ENCODE data around the gene ZSCAN21.

Gene ZSCAN21

DNA sequence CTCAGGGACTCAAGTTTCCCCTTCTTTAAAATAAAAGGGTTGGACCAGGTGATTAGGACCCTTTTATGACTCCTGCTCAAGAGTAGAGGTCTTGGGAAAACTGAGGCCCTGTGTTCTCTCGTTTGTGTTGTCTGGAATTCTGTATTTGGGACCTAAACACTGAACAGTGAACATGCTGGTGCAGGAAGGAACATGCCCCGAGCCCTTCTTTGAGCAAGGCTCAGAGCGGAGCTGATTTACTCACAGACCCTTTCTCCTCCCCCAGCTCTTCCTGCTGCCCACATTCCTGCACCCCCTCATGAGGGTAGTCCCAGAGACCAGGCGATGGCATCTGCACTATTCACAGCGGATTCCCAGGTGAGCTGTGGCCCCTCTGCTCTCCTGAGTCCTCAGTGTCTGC, 20.0 kb upstream of the ZSCAN21 start:
- DNase-seq: no peak

DNA sequence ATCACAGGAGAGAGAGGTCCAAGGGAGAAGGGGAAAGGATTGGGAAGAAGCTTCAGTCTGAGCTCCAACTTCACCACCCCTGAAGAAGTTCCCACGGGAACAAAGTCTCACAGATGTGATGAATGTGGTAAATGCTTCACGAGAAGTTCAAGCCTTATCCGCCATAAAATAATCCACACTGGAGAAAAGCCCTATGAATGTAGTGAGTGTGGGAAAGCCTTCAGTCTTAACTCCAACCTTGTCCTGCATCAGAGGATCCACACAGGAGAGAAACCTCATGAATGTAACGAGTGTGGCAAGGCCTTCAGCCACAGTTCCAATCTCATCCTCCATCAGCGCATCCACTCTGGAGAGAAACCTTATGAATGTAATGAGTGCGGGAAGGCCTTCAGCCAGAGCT, 16.0 kb upstream of the ZSCAN21 start:
- no peak for DNase-seq

DNA sequence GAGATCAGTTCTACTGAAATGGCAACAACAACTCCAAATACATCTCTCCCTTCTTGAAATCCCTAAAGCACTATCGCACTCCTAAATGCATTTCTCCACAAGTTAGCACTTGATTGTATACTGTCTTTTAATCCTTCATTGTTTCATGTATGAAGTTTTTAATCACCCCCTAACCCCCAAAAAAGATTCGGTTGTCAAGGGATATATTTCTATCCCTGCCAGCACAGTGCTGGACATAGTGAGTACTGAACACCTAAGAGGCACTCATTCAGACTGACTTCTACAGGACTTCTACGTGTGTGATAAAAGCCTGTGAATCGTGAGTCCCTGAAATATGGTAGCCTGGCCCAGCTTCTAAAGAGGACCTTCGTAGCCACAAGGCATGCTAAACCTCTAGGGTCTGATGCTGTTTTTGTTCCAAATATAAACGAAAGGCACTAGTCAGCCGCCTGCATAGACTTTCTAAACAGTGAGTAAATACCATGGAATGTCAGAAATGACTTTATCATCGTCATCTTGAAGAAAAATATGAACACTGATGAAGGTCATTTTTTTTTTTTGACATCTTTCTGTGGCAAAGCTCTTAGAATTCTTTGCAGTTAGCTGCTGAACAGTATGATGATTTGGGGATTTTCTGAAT, 14.6 kb upstream of the ZSCAN21 start:
- DNase-seq: no peak

DNA sequence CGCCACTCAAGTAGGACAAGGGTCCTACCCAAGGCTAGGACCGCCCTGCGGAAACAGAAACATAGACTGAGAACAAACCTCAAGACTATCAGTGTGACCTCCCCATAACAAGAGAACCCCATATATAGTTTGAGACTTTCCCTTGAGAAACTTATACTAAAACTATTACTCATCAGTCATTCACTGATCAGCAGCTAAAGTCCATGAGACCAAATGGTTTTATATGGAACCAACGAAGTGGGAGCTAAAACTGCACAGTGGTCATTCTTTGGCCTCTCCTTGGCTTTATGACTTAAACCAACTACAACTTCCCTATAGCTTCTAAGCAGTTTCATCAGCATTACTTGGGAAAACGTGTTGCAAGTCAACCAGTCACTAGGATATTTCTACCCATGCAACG, 13.7 kb upstream of the ZSCAN21 start:
- DNase-seq: no peak

DNA sequence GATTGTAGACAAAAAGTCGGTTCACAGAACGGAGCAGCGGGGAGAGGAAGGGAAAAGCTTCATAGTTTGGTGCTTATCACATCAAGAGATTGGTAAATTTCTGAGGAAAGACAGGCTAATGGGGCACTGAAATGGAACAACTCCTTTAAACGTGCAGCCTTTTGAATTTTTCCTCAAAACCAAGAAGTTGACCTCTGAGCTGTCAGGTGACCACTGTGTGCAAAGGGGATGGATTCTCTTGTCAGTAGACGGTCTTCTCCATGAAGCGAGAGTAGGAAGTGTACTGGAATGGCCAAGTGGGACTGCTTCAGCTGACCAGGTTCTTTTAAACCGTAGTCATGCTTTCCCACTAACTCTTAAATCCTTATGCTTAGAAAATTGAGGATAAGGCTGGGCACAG, 11.2 kb upstream of the ZSCAN21 start:
- no peak for DNase-seq

DNA sequence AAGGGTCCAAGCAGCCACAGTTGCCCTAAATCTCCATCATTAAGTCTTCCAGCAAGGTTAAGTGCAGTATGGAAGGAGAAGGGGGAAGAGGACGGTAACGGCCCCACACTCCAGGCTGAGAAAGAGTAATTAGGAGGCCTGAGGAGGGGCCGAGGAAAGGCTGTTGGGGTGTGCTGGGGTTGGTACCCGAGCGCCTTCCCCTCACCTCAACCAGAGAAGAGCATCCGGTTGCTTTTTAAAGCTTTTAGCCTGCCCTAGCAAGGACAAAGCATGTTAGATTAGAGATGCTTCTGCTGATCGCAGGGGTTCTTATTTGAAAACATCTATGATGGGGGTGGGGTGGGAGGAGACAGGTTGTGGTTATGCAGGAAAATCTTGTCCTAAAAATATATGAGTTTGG, 9.0 kb upstream of the ZSCAN21 start:
- no peak for DNase-seq

DNA sequence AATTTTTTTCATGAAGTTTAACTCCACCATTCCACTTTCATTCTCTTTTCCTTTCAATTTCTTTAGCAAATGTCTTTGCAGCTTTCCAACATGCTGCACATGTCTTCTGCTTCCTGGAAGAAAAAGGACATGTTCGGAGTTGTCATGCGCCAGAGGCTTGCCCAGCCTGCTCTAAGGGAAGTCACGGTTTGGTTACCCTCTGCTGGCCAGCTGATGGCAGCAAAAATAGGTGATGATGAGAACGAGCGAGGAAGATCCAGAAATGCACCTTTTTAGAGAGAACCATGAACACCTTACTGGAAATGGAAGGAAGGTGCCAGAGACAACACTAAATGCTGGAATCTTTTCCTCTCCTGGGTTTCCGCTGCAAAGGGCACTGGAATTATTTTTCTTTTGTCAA, 4.9 kb upstream of the ZSCAN21 start:
- no peak for DNase-seq

DNA sequence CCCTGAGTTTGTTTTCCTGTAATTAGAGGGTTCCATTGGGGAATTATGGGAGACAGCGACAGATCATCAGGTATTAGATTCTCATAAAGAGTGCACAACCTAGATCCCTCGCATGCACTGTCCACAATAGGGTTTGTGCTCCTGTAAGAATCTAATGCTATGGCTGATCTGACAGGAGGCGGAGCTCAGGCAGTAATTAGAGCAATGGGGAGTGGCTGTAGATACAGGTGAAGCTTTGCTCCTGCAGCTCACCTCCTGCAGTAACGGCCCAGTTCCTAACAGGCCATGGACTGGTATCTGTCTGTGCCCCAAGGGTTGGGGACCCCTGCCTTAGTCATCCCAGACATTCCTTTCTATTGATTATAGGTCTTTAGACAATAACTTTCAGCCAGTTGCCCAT, 894 bp upstream of the ZSCAN21 start:
- DNase-seq: no peak

DNA sequence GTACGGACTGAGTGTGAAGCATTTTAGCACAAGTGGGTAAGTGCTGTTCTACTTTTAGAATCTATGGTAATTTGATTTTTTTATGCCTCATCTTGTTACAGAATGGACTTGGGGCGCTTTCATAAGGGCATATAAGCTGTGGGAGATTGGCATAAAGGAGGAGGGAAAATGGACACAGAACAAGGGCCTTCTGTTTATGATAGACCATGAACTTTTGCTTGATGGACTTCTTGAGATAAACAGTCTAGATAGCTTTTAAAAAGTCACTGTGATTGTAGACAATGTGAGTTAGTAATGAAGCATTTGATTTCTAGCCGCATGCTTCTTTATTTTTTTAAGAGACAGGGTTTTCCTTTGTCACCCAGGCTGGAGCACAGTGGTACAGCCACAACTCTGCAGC, 2.0 kb downstream of the ZSCAN21 start:
- no peak for DNase-seq

DNA sequence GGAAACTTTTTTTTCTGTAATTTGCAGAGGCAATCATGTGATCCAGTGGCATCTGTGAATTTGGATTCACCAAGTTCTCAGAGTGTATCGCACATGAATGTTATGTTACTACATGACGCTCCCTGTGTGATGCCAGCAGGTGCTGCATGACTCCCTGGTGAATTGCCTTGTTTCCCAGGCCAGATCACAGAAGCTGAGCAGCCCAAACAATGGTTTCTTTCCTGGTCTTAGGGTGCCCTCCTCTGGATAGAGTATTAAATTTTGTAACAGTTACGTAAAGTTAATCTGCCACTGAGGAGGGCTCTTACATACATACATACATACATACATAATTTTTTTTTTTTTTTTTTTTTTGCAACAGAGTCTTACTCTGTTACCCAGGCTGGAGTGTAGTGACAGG, 3.6 kb downstream of the ZSCAN21 start:
- peak in 1 of 2 experiments; percentile 6 for DNase-seq

DNA sequence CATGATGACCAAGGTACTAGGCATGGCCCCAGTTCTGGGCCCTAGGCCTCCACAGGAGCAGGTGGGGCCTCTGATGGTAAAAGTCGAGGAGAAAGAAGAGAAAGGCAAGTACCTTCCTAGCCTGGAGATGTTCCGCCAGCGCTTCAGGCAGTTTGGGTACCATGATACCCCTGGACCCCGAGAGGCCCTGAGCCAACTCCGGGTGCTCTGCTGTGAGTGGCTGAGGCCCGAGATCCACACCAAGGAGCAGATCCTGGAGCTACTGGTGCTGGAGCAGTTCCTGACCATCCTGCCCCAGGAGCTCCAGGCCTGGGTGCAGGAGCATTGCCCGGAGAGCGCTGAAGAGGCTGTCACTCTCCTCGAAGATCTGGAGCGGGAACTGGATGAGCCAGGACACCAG, 7.4 kb downstream of the ZSCAN21 start:
- no peak for DNase-seq

DNA sequence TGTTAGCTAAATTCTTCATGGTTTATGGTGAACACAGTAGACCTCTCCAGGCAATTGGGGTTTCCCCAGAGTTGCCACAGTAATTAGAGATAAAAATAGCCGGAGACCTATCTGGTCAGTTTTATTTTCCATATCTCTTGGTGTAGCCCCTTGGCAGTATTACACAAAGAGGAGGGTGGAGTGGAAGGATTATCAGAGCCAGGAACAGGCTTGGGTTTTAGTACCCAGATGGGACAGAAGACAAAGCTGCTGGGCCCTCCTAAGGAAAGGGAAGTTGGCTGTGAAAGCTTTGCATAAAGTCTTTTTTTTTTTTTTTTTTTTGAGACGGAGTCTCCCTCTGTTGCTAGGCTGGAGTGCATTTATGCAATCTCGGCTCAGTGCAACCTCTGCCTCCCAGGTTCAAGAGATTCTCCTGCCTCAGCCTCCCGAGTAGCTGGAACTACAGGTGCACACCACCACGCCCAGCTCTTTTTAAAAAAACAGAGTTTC, 9.7 kb downstream of the ZSCAN21 start:
- no peak for DNase-seq

DNA sequence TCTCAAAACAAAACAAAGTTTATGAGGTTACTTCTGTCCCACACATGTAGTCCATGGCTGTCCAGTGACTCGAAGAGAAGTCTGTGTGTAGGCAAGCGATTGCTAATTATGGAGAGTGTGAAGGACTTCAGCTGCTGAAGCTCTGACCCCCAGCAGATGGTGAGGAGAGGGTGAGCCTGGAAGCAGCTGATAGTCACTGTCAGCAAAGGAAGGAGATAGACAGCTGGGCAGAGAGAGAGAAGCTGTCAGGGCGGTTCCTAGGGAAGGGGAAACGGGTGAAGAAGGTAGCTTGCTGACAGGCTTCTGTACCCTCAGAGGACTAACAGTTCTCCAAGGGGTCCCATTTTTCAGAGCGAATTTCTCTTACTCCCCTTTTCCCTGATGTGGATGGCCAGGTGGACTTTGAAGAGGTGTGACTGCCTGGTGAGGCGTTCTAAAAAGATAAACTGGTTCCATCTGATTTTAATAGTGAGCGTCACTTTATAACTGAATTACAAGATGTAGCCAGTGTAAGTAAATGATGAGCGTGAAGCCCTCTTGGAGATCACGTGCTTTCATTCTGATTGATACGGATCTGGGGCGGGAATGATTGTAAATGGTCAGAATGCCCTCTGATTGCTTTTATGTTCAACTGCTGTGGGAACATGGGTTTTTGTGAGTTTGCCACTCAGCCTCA, 12.1 kb downstream of the ZSCAN21 start:
- DNase-seq: no peak

DNA sequence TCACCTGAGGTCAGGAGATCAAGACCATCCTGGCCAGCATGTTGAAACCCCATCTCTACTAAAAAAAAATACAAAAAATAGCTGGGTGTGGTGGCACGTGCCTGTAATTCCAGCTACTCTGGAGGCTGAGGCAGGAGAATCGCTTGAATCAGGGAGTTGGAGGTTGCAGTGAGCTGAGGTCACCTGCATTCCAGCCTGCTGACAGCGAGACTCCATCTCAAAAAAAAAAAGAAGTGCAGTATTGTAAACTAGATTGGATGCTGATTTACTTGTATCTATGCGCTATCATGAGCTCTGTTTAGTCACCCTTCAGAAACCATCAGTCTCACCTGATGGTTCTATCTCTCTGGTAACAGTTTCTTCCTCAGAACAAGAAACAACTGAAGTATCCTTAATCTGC, 13.8 kb downstream of the ZSCAN21 start:
- no peak for DNase-seq

DNA sequence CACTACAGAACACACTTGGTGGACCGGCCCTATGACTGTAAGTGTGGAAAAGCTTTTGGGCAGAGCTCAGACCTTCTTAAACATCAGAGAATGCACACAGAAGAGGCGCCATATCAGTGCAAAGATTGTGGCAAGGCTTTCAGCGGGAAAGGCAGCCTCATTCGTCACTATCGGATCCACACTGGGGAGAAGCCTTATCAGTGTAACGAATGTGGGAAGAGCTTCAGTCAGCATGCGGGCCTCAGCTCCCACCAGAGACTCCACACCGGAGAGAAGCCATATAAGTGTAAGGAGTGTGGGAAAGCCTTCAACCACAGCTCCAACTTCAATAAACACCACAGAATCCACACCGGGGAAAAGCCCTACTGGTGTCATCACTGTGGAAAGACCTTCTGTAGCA, 14.6 kb downstream of the ZSCAN21 start:
- no peak for DNase-seq

DNA sequence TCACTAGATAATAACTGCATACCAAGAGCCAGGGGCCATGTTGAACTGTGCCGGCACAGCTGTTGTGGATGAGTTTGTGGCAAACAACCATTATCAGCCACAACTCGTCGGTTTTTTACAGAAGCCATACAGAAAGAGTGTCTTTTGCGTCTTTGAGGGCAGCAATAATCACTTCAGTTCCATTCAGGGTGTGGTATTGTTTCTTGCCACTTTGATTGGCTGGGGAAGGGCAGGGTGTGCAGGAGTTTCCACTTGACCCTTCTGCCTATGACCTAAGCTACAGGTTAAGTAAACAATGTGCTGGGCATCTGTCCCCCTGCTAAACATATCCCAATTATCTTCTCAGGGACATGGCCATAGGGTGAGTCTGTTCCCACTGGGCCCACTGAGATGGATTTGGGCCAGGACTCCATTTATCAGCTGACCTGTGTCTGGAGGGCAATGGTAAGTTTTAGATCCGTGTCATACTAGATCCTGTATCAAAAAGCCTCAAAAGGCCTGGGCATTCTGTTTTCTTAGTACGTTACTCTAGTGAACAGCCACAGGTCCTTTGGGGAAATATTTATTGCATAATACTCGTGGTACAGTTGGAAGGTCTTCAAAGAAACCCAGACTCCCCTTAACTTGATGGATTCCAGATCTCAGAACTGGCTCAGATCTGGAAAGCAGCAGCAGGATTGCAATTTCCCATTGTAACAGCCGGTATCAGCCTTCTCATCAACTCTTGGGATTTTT, 16.0 kb downstream of the ZSCAN21 start:
- no peak for DNase-seq

DNA sequence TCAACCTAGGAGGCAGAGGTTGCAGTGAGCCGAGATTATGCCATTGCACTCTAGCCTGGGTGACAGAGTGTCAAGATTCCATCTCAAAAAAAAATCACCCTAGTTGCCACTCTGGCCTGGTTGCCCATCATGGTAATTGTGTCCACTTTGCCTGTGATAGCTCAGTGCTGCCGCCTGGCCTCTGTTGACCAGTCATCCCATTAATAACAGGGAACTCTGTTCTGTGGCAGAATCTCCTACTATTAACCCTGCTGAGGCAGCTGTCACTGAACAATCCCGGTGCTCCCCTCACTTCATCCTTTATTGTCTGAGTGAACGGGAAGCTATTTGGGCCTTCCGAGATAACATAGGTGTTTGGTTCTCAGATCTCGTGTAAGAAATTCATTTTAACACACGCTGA, 17.4 kb downstream of the ZSCAN21 start:
- no peak for DNase-seq

DNA sequence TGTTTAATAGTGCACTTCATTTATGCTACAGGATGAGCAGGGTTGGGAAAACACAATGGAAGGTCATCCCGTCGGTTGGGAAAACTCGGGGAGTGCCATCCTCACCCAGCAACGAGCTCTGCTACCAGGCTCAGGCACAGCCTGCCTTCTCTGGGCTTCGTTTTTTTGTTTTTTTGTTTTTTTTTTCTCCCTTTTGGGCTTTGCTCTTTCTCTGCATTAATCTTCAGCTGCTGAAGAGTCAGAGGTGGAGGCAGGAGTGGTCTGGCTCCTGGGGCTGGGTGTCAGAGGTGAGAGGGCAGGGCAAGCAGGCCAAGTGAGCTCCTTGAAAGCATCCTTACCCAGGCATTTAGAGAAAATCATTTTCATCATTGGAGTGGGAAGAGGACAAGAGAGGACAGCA, 20.4 kb downstream of the ZSCAN21 start:
- DNase-seq: no peak

DNA sequence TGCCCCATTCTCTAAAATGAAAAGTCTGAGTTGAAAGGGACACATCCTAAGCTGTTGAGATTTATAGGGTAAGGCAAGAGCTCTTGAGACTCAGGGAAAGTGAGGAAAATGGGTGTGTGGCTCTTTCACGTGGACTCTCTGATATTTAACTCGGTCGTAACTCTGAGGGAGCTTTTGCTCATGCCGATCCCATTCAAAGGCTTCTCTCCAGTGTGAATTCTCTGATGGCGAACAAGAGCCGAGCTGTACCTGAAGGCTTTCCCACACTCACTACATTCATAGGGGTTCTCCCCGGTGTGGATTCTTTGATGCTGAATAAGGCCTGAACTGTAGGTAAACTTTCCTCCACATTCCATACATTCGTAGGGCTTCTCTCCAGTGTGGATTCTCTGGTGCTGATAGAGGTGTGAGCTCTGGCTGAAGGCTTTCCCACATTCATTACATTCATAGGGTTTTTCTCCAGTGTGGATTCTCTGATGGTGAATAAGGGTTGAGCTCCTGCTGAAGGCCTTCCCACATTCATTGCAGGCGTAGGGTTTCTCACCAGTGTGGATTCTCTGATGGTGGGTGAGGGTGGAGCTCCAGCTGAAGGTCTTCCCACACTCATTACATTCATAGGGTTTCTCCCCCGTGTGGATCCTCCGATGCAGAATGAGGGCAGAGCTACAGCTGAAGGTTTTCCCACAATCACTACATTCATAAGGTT, 21.6 kb downstream of the ZSCAN21 start:
- no peak for DNase-seq

DNA sequence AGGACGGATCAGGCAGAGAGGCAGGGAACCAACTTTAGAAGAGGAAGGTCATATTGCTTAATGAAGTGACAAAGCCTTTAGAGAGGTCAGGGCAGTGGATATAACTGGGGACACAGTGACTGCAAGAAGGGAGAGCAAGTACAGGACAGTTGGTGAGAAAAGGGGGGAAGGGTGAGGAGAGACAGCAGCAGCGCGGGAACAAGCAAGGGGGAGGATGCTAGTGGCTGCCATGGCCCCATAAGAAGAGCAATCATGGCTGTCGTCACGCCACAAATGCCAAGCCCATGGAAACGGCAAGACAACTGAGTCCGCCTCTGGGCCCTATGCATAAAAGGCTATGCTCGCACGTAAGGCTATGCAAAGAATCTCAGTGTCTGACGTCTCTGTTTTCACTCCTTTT, 22.9 kb downstream of the ZSCAN21 start:
- DNase-seq: no peak

DNA sequence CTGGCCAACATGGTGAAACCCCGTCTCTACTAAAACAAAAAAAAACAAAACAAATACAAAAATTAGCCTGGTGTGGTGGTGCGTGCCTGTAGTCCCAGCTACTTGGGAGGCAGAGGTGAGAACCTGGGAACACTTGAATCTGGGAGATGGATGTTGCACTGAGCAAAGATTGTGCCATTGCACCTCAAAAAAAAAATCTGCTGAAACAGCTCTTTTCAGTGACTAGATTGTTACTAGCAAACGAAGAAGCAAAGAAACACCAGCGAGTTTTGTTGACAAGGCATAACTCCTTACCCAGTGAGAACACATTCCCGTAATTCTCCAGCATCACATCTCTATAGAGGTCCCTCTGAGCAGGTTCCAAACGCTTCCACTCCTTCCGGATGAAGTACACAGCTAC, 25.3 kb downstream of the ZSCAN21 start:
- DNase-seq: no peak

DNA sequence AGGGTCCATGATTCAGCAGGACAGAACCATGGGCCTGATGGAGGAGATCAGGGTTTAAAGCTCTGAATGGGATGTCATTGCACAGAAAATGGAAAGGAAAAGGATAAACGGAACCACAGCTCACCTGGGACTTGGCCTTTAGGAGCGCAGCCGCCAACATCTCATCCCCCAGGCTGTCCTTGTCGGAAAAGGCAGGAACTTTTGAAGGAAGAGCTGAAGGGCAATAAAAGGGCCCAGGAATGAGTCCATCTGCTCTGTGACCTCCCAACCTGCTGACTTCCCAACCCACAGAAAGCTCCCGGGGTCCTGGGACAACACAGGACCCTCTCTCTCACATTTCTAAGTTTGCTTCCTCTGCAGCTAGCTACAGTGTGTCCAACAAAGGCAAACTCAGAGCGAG, 25.8 kb downstream of the ZSCAN21 start:
- DNase-seq: no peak

DNA sequence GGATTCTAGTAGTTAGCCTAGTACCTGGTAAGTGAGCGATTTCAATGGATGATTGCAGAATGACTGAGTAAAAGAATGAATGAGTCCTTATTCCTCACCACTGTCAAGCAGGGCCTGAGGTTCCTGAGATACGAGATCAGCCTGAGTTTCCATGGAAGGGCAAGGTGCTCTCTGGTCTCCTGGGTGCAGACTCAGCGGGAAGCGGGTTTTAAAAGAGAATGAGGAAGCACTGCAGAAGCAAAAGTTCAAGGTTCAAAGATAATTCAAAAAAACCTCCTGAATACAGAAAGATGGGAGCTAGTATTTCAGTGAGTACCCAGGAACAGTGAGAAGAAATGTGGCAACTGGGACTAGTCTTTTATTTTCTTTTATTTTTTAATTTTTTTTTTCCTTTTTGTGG, 27.6 kb downstream of the ZSCAN21 start:
- no peak for DNase-seq
